HG03139 (cell line): ENCODE measurements around the gene TRIP11.
A peak's percentile ranks its signal among the peaks of the same experiment; 100 is the strongest.
"Not testable (repeated sequence)": the region's sequence is repeated elsewhere in the genome, so short reads cannot be mapped to it uniquely, and the experiment has no call there.

ENCODE experiments used
- ATAC-seq: cut with Tn5 transposase; IDR thresholded peaks from one replicate; pipeline ENCODE4 v1.9.1; 2021; ENCODE audit not compliant: unreplicated experiment

TRIP11 gene

GRCh38 chr14:92039719-92040430 is at the start of gene TRIP11:
TRIP11 (minus strand) TSS chr14:92040059; CDS start chr14:92039685, 374 bp downstream.
- peak; percentile 88 for ATAC-seq

GRCh38 chr14:92088494-92088893 is 48.6 kb upstream of the TRIP11 start:
- ATAC-seq = no peak

GRCh38 chr14:92074555-92074954 is 34.7 kb upstream of the TRIP11 start:
- ATAC-seq = no peak

- no peak for ATAC-seq
Observed at GRCh38 chr14:92058006-92058917, 18.4 kb upstream of the TRIP11 start.

GRCh38 chr14:92049781-92050180 is 9.9 kb upstream of the TRIP11 start:
- no peak for ATAC-seq

GRCh38 chr14:92049221-92049620 is 9.4 kb upstream of the TRIP11 start:
- not testable (repeated sequence) for ATAC-seq

GRCh38 chr14:92045904-92046303 is 6.0 kb upstream of the TRIP11 start:
- not testable (repeated sequence) for ATAC-seq

- not testable (repeated sequence) for ATAC-seq
Observed at GRCh38 chr14:92041766-92042165, 1.9 kb upstream of the TRIP11 start.

GRCh38 chr14:92041203-92041602 is 1.3 kb upstream of the TRIP11 start:
- no peak for ATAC-seq

- ATAC-seq = peak; percentile 70
Observed at GRCh38 chr14:92040431-92041051, 682 bp upstream of the TRIP11 start.

GRCh38 chr14:92039063-92039718 is 668 bp downstream of the TRIP11 start:
- ATAC-seq = peak; percentile 7

- ATAC-seq = no peak
Observed at GRCh38 chr14:92037989-92038388, 1.9 kb downstream of the TRIP11 start.

GRCh38 chr14:92035890-92036289 is 4.0 kb downstream of the TRIP11 start:
- ATAC-seq = no peak

GRCh38 chr14:92033906-92034687 is 5.8 kb downstream of the TRIP11 start:
- no peak for ATAC-seq

GRCh38 chr14:92033433-92033832 is 6.4 kb downstream of the TRIP11 start:
- no peak for ATAC-seq

- no peak for ATAC-seq
Observed at GRCh38 chr14:92026548-92027190, 13.2 kb downstream of the TRIP11 start.

GRCh38 chr14:92022036-92022435 is 17.8 kb downstream of the TRIP11 start:
- ATAC-seq = no peak

GRCh38 chr14:92021523-92021922 is 18.3 kb downstream of the TRIP11 start:
- ATAC-seq = no peak

- no peak for ATAC-seq
Observed at GRCh38 chr14:92014040-92014439, 25.8 kb downstream of the TRIP11 start.
